Mammary epithelial cell (primary cell): ENCODE results near the gene GSG1.

Experiments
- EZH2 ChIP-seq: IDR thresholded peaks from 2 replicates; pipeline ENCODE4 v1.6.1; 2012; ENCODE audit warnings: low read length, inconsistent platforms, borderline replicate concordance
- TF ChIP-seq, protein P1 (sequence below), 2 donors: IDR thresholded peaks in 1 of 2; conservative IDR thresholded peaks in 1 of 2; 2 replicates each; pipeline ENCODE4 v1.5.1; 2011 to 2012; ENCODE audit warnings: inconsistent platforms in 2 of 2, low read length in 2 of 2, mild to moderate bottlenecking in 2 of 2, control low read depth in 1 of 2, low read depth in 1 of 2; ENCODE audit not compliant: insufficient read depth in 1 of 2; ENCODE audit errors: extremely low read depth in 1 of 2

DNA sequence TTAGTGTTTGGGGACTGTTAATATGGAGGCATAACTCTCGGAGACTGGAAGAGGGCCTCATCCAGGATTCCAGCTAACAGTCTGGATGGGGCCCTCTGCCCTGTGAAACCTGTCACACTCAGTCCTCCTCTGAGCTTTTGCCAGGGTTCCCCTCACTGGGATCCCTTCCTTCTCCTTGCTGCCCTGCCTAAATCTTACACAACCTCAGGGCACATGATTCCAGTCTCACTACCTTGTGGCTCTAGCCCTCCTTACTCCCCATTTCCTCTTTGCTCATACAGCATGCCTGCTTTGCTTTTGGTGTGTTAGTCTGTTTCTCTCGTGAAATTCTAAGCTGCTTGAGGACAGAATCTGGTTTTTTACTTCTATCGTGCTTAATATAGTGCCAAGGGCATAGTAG, 942 bp upstream of the GSG1 start:
- TF ChIP-seq, protein P1, sequence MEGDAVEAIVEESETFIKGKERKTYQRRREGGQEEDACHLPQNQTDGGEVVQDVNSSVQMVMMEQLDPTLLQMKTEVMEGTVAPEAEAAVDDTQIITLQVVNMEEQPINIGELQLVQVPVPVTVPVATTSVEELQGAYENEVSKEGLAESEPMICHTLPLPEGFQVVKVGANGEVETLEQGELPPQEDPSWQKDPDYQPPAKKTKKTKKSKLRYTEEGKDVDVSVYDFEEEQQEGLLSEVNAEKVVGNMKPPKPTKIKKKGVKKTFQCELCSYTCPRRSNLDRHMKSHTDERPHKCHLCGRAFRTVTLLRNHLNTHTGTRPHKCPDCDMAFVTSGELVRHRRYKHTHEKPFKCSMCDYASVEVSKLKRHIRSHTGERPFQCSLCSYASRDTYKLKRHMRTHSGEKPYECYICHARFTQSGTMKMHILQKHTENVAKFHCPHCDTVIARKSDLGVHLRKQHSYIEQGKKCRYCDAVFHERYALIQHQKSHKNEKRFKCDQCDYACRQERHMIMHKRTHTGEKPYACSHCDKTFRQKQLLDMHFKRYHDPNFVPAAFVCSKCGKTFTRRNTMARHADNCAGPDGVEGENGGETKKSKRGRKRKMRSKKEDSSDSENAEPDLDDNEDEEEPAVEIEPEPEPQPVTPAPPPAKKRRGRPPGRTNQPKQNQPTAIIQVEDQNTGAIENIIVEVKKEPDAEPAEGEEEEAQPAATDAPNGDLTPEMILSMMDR (conservative IDR thresholded peaks at IDR 0.05 in 1 of 2, IDR thresholded peaks at IDR 0.05 in 1 of 2; ENCODE audit: extremely low read depth in 1 of 2, insufficient read depth in 1 of 2, low read depth in 1 of 2, low read length in 2 of 2), result no peak
- no peak for TF ChIP-seq EZH2
